Stimulated activated CD4-positive, alpha-beta T cell treated with anti-CD3 and anti-CD28 coated beads, Interleukin-4, amount 100 ng/mL, for 24 hours (primary cell): ENCODE data around the gene NF2.
A peak's percentile ranks its signal among the peaks of the same experiment; 100 is the strongest.

Source experiments
- DNase-seq: peaks from one replicate; pipeline ENCODE4 v3.0.0-alpha.2; 2020

Gene NF2

DNA sequence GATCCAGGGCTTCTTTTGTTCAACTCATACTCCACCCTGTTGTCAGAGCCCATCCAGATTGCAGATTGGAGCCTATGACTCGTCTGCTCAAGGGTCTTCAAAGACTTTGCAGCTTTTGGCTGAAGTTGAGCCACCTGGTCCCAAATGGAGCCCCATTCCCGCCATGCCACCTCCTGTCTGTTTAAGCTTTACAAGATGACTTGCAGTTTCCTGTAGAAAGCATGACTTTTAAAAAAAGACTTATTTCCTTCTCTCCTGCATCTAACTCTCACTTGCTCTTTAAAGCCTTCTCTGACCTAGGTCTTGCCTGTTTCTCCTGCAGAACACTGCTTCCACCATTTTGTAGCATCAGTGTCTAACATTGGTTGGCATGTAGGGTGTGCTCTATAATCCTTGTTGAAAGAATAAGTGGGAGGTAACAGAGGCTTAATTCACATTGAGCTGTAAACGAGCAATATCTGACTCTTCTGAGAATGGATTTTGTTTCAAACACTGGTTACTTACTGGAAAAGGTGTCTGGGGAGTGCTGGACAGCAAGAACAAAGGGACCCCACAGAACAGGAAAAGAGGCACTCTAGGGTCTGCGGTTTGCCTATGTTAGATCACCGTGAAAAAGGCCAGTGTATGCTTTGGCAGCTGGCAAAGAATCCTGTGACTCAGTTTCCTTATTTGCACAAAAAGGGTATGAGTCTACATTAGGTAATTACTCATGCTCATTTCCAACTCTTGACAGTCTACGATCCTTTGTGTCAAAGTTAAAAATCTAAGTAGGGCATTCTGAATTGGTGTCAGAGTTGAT is 30.3 kb downstream of the NF2 start:
- DNase-seq, result no peak

DNA sequence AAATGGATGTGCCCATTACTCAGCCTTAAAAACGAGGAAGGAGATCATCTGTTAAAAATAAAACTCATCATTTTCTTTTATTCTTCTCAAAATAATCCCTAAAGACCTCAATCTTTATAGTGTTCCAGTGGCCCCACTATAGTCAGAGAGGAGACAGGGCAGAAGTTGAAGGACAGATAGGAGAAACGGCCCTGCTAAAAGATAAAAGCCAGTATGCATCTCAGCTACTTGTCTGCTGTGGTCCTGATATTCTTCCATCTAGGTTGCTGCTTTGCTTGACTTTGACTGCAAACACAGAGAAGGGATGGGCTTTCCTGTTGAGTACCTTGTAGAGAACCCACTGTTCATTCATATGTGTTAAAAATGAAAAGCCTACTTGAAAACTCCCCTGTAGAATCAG is 31.4 kb downstream of the NF2 start:
- no peak for DNase-seq

GRCh38 chr22:29635734-29636357 is 32.4 kb downstream of the NF2 start:
- DNase-seq, result peak; percentile 8

GRCh38 chr22:29636751-29637150 is 33.3 kb downstream of the NF2 start:
- DNase-seq, result no peak

DNA sequence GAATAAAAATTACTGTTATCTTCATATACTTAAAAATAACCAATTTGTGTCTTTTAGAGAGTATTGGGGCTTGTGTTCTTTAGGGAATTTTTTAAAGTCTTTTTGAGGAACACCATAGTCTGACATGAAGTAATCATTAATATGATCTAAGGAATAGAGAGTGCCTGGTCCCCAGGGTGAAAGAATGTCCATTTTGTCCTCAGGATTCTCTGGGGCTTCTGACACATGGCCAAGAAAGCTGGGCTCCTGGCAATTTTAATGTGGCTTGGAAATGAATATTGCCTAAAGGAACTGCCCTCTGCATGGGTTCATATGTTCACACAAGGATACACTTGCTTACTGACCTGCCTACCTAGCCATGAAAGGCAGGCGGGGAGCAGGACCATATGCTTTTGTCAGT is 33.7 kb downstream of the NF2 start:
- DNase-seq, result no peak

DNA sequence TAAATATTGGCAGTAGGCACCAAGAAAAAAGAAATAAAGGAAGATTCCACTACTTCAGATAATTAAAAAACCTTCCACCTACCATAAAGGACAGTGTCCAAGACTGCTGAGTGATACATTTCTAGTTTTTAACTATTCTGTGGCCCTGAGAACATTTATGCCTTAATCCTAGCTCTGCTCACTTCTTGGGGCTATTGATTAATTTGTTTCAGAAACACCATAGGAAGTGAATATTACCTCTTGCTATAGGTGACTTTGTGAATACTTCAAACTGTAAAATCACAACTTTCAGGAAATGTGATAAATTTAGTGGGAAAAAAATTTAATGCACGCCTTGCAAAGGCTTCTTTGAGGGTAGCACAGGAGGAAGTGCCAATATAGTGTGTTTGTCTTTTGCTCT is 35.2 kb downstream of the NF2 start:
- DNase-seq, result no peak

GRCh38 chr22:29639096-29639495 is 35.7 kb downstream of the NF2 start:
- no peak for DNase-seq

DNA sequence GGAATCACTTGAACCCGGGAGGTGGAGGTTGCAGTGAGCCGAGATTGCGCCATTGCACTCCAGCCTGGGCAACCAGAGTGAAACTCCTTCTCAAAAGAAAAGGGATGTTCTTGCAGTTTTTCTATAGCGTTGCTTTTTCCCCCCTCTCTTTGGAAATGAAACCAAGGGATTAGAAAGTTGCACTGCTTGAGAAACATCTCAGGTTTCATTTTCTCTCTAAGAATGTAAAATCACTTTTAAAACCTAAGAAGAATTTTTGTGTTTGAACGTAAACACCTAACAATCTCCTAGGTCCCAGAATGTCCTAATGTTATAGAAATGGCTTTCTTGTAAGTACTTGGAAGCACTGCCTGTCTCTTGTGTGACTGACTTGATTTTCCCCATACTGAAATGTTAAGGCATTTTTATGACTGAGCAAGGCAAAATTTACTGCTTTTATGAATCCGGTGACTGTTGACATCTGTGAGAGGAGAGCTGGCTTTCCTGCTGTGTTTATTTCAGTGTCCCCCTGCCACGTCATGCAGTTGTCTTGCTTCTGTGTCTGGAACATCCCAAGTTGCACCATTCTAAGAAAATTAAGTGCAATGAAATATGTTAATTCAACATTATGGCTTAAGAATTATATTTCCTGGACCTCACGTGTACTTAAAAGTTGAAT is 37.7 kb downstream of the NF2 start:
- DNase-seq, result no peak

DNA sequence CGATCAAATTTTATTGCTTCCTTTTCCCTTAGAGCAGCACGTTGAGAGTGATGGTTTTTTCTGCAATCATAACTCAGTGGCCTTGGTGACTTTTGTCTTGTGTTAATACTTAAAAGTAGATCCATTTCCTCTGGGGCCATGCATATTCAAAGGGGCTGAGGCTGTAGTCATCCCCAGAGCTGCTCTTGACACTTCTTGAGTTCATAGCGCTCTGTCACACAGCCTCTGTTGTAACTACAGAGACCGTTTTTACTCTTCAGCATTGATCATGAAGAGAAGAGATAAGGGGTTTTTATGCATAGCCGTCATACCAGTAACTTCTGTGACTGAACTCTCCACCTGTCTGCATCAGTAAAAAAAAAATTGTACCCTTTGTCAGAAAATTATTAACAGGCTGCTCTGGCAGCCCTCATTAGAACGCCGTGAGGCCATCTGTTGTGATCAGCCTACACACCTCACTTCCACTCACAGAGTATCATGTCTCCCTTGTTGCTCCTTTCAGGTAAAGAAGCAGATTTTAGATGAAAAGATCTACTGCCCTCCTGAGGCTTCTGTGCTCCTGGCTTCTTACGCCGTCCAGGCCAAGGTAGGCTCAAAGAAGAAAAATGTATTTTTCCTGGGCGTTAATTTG is 38.4 kb downstream of the NF2 start:
- no peak for DNase-seq

GRCh38 chr22:29642694-29643093 is 39.3 kb downstream of the NF2 start:
- no peak for DNase-seq

GRCh38 chr22:29647954-29648737 is 44.7 kb downstream of the NF2 start:
- no peak for DNase-seq

GRCh38 chr22:29650370-29650769 is 46.9 kb downstream of the NF2 start:
- no peak for DNase-seq

DNA sequence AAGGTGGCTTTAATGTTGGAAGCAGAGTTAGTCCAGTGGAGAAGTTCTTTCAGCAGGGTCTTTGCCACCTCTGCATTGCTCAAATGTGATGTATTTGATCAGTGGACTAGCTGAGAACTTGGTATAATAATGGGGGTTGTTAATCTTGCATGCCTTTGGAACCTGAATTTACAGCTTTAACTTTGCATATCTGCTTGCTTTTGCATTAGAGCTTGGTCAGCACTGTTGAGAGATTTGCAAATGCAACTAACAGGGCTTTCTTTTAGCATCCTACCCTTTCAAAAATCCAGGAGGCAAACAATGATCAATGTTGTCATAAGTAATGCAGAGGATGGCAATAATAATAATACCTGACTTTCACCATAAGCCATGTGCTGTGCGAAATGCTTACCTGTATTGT is 48.2 kb downstream of the NF2 start:
- DNase-seq, result no peak

GRCh38 chr22:29654420-29654819 is 51.0 kb downstream of the NF2 start:
- DNase-seq, result no peak

DNA sequence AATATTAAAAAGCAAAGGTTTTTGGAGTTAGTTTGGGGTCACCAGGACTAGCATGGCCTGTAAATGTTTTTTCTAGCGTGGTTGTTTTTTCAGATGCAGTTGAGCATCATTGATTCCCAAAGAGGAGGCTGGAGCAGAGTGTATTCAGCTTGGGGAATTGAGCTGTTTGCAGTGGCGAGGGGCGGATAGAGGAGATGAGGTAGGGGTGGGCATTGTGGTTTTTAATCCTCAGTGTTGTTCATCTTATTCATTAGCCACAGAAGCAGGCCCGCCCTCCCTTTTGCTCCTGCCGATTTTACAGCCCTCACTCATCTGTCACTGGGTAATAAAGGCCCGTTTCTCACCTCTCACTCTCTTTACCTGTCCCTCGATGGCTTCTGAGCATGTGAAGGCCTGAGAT is 51.4 kb downstream of the NF2 start:
- no peak for DNase-seq

GRCh38 chr22:29658176-29658575 is 54.7 kb downstream of the NF2 start:
- no peak for DNase-seq

GRCh38 chr22:29660021-29660420 is 56.6 kb downstream of the NF2 start:
- no peak for DNase-seq

DNA sequence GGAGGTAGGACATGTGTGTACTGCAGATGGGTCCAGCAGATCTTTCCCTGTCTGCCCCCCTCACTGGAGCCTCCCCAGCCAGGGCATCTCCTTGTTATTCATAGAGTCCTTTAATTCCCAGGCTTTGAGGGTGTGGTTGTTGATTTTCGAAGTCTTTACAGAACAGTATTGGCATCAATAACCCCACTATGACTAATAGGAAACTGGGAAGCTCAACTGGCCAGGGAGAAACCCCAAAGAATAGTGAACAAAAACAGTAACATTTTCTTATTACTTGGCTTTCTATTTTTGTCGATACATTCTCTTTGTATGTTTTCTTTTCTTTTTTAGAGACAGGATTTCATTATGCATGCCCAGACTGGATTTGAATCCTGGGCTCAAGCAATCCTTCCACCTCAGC is 57.9 kb downstream of the NF2 start:
- DNase-seq, result no peak

DNA sequence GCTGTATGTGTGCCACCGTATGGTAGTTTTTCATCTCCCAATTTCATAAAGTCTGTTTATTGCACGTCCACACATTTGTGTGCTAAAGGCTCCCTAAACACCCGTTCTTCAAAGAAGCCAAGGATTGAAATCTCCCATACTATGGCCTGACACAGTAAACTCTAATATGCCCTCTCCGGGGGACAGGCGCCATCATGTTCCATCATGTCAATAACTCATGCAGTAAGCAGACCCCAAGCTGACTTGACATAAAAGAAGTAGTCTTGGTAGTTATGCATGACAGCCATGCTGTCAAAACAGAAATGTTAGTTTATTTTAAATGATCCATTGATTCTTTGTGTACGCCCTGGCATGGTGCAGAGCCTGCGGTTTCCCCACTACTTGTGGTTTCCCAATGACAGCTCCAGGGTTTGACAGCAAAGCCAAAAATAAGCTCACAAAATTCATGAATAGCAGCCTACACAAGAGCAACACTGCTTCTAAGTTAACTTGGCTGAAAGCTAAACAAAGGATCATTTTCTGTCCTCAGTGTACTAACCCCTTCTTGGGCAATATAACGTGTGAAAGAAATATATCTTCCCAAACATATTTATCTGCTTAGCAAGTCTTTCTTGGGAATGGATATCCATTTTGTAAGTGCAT is 59.9 kb downstream of the NF2 start:
- DNase-seq, result no peak

- DNase-seq, result no peak
These were observed 62.1 kb downstream of the NF2 start for GRCh38 chr22:29665486-29665885.

DNA sequence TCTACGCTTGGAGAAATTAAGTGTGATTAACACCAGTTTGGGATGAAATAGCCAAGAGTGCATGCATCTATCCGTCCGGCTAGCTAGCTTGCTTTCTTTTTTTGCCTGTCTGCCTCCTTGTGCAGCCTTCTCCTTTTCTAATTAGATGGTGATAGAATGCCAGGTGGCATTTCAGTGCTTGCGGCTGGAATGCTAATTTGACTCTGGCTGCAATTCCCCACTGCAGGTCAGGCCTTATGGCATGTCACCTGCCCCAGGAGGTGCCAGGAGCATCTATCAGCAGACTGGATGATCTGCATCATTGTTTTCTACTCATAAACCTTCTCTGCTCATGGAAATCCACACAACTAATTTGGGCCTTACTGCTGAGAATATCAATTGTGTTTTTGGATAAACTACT is 65.2 kb downstream of the NF2 start:
- DNase-seq, result no peak

GRCh38 chr22:29670626-29671025 is 67.2 kb downstream of the NF2 start:
- no peak for DNase-seq
